CD1c-positive myeloid dendritic cell (primary cell): ENCODE data around the gene MYEOV.

Source experiments
- DNase-seq: peaks from one replicate; pipeline ENCODE4 v3.0.0-alpha.2; 2016; ENCODE audit errors: extremely low spot score

Gene MYEOV

DNA sequence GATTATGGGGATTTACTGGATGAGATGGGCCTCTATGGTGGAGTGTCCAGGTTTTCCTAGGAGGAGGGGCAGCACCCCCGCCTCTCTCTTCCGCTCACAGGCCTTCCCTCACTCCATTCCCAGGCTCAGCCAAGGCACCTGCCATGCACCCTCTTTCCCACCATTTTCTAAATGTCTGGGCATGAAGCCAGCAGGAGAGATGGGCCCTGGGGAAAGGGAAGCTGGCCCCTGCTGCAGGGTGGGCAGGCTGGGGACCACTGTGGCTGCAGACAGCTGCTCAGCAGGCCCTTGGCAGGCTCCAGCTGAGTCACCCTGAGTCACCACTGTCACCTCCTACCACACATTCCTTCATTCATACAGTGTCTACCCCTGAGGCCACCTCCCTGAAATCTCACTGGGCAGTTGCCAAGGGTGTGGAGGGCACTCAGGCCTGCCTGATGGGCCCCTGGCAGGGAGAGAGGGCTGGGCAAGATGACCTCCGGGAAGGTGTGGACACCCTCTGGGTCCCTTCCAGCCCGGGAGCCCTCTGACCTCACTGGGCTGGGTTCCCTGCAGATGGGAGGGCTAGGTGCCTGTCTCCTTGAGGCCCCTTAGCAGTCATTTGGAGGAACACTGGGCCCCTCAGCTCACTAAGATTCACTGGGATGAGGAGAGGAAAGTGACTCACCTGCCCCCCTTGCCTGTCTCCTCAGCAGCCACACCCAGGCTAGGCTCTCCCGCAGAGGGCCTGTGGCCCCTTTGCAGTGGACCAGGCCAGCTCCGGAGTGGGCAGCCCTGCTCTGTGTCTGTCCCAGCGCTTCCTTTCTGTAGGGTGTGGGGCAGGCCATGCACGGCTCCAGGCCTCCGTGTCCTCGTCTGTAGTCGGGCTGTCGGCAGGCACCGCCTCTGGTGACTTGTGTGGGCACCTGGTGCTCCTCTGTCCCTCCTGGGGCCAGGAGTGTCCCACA is 7.8 kb downstream of the MYEOV start:
- DNase-seq = no peak

DNA sequence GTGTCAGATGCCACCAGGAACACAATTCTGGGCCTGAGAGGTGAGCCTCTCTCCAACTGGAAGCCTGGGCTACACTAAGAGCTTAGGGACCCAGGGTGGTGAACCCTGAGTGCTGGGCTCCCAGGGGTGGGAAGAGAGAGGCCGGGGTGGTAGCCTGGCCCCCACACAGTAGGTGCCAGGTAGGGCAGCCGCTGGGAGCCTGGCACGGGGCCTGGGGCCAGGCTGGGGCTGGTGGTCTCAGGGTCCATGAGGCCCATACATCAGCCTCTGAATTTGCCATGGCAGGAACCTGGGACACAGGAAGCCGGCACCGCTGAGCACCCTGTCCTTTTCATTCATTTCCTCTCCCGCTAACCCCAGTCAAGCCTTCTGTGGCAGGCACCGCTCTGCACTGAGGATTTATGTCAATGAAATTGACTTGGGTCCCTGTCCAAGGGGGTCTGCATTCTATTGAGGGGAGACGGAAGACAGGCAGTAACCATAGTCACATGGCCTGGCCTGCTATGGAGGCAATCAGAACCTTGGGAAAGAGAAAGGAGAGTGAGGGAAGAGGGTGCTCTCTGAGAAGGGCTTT is 8.6 kb downstream of the MYEOV start:
- DNase-seq = no peak

DNA sequence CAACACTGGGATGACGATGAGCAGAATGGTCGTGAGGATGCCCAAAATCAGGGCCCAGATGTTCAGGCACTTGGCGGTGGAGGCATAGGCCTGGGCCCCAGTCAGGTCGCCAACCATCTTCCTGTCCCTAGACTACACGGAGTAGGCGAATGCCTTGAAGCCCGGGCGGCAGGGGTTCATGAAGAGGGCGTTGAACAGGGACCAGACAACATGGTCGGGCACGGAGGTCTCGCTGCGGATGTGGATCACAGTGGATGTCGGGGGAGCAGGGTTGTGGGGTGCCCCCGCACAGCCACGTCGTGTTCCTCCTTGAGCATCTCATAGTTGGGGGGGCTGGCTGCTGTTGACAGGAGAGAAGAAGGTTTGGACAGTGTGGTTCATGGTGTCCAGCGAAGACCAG is 9.5 kb downstream of the MYEOV start:
- DNase-seq = no peak

DNA sequence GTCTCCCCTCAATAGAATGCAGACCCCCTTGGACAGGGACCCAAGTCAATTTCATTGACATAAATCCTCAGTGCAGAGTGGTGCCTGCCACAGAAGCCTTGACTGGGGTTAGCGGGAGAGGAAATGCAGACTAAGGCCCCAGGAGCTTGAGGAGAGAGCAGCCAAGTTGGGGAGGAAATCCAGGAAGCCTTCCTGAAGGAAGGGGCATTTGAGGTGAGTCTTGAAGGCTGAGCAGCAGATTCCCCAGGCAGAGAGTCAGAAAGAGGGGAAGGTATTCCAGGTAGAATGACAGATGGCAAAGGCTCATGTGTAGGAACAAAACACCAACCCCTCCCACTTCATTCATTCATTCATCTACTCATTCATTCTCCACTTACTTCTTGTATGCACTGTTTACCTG is 10.3 kb downstream of the MYEOV start:
- no peak for DNase-seq

DNA sequence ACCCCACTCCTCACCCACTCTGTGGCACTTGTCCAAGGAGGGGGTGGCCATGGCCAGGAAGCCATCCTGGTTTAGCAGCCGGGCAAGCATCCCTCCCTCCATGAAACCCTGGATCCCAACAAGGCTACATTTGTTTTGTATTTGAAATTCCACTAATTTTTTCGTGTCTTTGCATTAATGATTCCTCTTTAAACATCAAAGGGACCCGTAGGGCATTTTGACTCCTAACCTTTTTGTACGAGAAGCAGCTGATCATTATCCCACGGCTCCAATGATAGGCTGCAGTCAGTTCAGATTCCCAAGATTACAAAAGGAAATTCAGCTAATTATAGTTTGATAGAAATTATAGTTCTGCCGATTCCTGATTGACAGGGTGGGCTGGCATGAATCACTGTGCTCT is 10.7 kb downstream of the MYEOV start:
- no peak for DNase-seq

DNA sequence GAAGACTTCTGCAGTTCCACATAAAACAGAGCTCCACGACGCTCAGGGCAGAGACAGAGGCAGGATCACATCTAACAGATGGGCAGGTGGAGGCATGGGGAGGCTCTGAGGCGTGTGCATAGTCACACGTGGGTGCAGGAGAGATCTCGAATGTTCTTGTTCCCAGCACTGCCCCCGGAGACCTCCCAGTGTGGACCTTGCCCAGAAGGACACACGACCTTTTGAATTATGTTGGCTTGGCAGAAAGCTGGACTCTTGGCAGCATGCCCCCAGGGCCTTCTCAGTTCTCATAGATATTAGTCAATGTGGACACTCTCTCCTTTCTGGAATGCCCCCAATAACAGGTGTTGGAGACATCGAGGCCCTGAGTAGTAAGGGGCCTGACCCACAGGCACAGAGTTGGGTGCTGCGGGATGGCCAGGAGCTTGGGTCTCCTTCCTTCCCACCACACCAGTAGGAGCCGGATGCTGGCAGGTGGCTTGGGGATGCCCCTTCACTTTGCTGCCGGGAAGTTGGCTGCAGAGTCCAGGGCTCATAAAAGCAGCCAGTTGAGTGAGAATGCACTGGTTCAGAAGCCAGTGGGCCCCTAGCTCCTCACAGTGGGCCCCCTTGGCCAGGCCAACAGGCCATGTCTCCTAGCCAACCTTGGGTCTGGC is 12.1 kb downstream of the MYEOV start:
- no peak for DNase-seq

DNA sequence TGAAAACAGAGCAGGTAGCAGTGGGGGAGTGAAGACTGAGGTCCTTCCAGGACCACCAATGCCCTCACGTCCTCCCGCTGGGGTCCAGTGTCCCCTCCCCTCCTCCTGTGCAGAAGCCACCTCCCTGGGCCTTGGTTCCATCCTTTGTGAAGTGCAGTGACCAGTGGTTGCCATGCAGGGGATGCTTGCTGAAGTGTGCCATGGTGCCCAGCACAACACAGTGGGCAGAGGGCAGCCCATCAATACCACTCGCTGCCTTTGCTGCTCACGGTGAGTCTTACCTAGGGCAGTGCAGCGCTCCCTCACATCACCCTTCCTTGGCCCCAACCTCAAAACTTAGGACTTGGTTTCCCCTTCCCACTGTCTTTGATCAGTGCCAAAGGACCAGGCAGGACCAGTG is 12.9 kb downstream of the MYEOV start:
- no peak for DNase-seq

DNA sequence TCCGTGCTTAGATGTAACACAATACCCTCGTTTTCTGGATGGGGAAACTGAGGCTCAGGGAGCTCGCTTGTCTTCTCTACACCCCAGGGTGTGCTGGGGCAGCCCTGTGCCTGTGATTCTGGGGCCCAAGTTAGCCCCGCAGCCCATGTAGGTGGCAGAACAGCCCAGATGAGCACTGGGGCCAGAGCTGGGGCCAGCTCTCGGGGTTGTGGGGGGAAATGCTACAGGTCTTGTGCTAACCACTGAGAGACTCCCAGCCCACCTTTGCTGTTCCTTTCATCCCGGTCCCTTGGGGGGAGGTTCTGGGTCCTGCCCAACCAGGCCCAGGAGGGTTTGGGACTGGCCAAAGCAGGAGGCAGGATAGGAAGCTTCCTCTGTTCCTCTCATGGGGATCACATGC is 13.5 kb downstream of the MYEOV start:
- DNase-seq = no peak

DNA sequence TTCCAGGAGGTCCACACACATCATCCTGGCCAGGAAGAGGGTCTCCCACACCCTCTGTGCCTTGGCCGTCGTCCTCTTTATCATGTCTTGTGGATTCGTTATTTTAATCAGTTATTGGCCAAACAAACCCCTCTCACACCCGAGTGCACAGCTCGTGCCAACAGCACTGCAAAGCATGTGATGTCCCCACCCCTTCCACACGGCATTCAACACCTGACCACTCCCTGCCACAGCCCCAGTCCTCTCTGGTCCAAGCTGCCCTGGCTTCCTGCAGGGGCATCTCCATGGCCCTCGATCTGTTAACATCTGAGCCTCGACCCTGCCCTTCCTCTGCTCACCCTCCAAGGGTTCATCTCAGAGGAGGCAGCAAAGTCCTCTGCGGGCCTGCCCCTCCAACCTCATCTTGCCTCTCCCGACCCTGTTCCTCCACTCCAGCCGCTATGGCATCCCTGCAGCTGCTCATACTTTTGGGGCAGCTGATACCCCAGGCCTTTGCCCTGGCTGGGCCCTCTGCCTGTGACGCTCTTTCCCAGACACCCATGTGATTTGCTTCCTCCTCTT is 14.0 kb downstream of the MYEOV start:
- DNase-seq = no peak

DNA sequence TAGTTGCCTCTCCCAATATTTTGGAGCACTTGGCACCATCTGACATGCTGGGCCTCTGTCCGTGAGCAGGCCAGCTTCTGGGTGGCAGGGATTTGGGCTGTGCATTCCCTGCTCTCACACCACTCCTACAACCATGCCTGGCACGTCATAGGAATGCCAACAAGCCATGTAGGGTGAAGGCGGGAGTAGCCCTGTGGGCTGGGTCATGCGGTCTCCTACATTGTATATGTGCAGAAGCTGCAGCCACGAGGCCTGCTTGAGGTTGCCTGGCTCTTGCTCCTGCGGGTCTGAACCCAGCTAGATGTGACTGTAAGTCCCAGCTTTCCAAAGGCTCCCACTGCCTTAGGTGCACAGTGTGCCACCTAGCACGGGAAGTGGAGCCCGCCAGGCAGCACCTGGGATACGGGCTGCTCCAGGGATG is 14.5 kb downstream of the MYEOV start:
- no peak for DNase-seq

DNA sequence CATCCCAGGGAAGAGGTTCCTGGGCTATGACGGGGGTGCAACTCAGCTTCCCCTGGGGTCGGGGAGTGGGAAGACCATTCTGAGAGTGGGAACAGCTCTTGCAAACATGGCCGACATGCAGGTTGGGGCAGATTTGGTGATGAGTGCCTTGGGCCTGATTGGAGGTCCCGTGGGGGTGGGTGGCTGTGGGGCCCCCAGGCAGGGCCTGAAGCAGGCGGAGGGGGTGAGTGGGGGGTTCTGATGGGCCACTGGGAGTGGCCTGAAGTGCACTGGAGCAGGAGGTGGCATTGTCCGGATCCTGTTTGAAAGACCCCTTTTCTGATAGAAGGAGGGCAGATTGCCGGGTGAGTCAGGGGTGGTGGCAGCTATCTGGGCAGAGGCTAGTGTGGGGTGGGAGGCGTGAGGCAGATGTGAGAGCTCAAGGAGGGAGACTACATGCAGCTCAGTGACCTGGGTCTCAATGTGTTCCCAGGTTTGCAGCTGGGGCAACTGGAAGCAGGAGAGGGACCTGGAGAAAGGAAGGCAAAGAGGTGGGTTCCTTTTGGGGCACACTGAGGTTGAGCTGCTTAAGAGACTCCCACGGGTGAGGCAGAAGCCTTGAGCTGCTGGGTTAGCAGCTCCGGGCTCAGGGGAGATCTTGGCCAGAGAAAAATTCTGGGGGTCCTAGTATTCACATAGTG is 15.1 kb downstream of the MYEOV start:
- DNase-seq = no peak

DNA sequence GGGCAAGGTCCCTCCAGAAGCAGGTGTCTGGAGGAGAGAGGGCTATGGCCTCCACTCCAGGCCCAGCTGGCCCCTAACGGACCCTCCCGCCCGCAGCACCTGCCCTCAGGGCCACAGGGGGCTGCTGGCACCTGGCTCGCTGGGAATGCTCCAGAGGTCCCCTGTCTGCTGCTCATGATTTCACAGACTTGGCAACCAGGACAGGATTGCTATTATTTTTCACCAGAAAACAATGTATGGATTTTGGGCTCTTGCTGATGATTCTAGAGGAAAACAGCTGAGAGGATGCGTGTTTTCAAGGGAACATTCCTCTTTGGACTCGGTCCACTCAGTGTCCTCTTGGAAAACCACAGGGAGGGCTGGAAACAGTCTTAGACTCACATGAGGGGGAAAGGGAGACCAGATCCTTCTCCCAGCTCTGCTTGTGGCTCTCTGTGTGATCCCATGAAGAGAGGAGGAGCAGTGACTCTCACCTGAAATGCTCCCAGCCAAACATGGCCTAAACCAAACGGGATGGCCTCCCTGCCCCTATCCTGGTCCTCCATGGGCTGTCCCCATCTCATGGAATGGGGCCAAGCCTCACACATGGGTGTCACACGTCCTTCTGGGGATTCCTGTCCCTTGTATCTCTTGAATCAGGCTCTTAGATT is 15.8 kb downstream of the MYEOV start:
- DNase-seq = no peak

DNA sequence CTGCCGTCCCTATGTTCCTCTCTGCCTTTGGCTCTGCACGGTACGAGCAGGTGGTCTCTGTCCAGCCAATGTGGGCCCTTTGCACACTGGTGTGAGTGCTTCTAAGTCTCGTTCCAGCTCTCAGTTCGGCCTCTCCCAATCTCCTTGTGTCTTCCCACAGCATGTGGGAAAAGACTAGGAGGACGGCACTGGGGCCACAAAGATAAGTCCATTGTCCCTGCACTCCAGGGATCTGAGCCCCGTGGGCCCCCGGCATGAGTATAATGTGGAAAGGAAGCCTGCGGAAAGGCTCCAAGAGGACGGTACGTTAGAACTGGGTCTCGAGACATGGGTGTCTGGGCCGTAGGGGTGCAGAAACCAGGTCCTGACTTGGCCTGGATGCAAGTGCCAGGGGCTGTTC is 16.4 kb downstream of the MYEOV start:
- no peak for DNase-seq

DNA sequence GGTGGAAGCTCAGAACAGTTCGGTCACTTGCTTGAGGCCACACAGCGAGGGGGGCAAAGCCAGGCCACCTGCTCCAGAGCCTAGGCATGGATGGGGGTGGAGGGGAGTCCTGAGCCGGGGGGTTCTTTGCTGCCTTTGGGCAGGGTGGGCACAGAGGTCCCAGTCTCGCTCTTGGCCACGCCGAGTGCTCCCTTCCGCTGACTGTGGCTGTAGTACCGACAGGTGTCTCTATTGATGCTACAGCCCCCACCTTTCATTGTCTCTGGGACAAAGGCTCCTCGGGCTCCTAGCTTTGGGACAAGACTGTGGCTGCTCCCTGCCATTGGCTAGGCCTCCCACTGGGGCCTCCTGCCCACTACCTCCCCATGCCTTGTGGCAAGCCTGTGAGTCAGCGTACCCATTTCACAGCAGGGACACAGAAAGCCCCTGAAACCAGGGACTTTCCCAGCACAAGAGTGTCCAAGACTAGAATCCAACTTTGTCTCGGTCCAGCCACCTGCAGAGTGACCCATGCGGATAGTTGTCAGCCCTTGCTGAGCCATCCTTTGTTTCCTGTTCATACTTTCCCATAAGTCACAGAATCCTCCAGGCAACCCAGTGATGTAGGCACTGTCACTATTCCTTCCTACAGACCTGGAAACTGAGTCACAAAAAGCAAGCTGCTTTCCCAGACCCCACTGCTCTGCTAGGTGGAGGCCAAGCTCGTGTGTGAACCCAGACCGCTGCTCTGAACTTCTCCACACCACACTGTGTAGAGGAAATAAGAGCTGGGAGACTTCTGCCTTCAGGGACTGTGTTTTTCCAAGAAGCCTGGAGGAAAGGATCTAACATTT is 17.2 kb downstream of the MYEOV start:
- DNase-seq = no peak

DNA sequence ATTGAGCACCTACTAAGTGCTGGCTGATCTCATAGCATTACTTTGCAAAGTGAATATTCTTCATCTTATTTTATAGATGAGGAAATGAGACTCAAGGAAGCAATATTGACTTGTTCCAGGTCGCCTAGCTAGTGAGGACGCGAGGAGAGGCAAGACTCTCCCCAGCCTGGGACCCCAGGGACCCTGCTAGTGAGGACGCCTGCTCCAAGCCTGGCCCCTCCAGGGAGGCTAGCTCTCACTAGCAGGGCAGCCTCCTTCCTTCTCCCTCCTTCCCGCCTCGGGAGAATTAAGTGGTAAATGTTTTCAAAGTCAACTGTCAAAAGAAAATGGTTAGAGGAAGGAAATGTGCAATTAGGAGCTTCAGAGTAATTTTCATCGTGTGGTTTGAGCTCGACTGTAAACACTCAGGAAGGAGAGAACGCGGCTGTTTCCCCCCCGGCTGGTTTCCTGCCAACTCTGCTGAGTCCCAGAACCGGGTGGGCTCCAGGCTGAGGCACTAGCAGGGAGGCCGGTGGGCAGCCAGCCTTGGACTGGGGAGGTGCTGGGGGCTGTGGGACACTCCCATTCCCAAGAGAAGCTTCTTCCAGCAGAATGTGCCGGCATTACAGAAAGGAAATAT is 17.9 kb downstream of the MYEOV start:
- no peak for DNase-seq

DNA sequence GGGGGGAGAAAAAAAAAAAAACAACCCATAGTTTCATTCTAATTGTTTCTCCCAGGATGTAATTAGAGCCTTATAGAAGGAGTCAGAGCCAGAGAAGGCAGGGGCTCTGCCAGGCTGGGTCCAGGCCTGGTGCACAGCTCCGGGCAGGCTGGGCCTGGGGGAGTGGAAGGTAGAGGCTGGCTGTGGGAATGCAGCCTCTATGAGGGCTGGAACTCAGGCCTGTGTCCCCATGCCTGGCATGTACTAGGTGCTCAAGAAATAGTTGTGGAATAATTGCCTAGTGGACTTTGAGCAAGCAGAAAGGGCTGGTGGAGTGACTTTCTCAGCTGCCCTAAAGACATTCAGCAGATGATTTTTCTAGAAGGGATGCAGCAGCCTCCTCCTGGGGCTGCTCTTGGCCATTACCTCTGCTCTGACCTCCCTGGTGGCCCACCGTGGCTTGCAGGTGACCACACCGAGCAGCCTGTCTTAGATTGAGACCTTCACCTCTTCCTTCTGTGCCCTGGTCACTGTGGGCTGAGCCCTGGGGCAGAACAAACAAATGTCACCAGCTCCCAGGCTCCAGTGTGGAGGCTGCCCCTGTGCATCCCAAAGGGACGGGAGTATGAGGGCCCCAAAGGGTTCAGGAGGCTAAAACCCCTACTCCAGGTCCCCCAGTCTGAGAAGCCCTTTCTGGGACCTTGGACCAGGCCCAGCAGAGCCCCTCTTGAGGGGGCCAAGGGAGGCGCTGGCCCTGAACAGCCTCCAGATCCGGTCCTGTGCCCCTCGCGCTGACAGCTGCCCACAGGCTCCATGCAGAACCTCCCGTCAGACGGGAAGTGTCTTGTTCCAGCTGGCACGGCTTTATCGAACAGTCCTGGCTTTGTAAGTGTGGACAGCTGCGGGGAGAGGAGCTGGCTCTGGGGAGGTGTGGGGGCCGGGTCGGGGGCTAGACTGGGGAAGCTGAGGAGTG is 18.8 kb downstream of the MYEOV start:
- no peak for DNase-seq

DNA sequence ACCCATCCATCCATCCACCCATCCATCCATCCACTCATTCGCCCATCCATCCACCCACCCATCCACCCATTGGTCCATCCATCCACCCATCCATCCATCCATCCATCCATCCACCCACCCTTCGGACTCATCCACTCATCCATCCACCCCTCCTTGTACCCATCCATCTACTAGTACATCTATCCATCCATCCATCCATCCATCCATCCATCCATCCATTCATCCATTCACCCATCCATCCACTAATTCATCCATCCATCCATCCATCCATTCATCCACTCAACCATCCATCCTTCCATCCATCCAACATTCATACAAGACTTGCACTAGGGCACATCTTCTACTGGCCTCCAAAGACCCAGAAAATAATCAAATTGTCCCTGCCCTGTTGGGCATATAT is 20.0 kb downstream of the MYEOV start:
- no peak for DNase-seq

DNA sequence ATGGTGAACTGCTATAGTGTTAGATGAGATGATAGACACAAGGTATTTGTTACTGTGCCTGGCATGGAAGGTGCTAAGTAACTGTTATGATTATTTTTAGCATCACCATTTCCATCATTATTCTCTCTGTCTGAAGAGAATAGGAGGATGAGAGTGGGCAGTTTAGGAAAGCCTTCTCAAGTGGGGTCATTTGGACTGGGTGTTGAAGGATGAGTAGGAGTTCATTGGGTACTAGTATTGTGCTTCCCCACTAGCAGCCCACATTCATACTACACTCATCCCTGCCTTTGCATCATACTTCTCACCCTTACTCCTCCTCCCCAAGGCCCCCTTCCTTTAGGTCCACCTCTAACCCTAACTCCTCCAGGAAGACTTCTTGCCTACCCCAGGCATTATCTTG is 20.6 kb downstream of the MYEOV start:
- no peak for DNase-seq

DNA sequence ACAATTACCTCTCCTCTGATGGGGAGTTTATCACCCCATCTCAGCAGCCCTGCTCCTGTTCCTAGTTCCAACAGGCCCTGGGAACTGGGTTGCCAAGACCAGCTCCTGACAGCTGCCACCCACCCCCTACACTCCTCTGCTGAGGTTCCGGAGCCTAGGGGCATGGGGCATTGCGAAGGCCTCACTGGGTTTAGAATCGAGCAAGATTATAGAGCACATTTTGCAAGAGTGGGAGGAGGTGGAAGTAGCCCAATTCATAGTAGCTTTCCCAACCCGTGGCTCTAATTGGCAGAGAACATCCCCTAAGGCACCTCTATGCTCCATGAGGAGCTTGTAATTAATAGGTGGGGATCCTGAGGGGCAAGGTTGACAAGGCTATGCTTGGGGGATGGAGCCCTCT is 23.0 kb downstream of the MYEOV start:
- no peak for DNase-seq
